PC-9 (cell line): ENCODE measurements around the gene TYSND1. TPM values are rescaled to one million over a fixed set of nuclear protein-coding genes. Genes with fewer than 3 reads are reported as not detected.

Experiments
- BruUV-seq: library from RNA; stranded (reverse); fragments of 400-500 nt; replicated peaks from 2 replicates; lab custom pipeline; 2021; lab: Mats Ljungman, UMichigan
- CTCF ChIA-PET: fragments of 300-600 bp; sonication (Branson Sonifier 250); formaldehyde crosslinking; loops from one replicate; lab custom pipeline; 2022; ENCODE audit warnings: antibody characterized with exemption; lab: Charles Lee
- POLR2A ChIA-PET: fragments of 300-600 bp; sonication (Branson Sonifier 250); formaldehyde crosslinking; loops from one replicate; lab custom pipeline; 2022; ENCODE audit warnings: antibody characterized with exemption; ENCODE audit not compliant: unreplicated experiment; lab: Charles Lee
- DNase-seq, 2 experiments: peaks; one replicate each; pipeline versions ENCODE4 v3.0.0 to v3.0.0-alpha.2; 2015 to 2022; ENCODE audit warnings: mixed read lengths in 1 of 2
- H2AFZ ChIP-seq: fragments of 200-600 bp; sonication (generic); 2 replicates; pipeline ENCODE4 v1.8.1; 2017; ENCODE audit warnings: antibody characterized with exemption
- H3F3A ChIP-seq: fragments of 200-600 bp; sonication (generic); 2 replicates; pipeline ENCODE4 v1.8.1; 2017; ENCODE audit warnings: antibody characterized with exemption, mild to moderate bottlenecking, low read depth; ENCODE audit not compliant: insufficient read depth
- H3K27ac ChIP-seq: fragments of 200-600 bp; sonication (generic); 2 replicates; pipeline ENCODE4 v1.6.1; 2016; ENCODE audit warnings: mixed run types
- H3K27me3 ChIP-seq: fragments of 200-600 bp; sonication (generic); 2 replicates; pipeline ENCODE4 v1.6.1; 2016; ENCODE audit warnings: low read depth, mixed run types; ENCODE audit not compliant: insufficient read depth
- H3K36me3 ChIP-seq: fragments of 200-600 bp; sonication (generic); 2 replicates; pipeline ENCODE4 v1.6.1; 2016; ENCODE audit warnings: low read depth, mixed run types
- H3K4me1 ChIP-seq: fragments of 200-600 bp; sonication (generic); replicated peaks from 2 replicates; pipeline ENCODE4 v1.6.1; 2016; ENCODE audit warnings: mixed run types; ENCODE audit not compliant: insufficient read depth
- H3K4me2 ChIP-seq: fragments of 200-600 bp; sonication (generic); 2 replicates; pipeline ENCODE4 v1.6.1; 2017; ENCODE audit warnings: mixed run types
- H3K4me3 ChIP-seq: fragments of 200-600 bp; sonication (generic); 2 replicates; pipeline ENCODE4 v1.6.1; 2016; ENCODE audit warnings: mixed run types
- H3K79me2 ChIP-seq: fragments of 200-600 bp; sonication (generic); 2 replicates; pipeline ENCODE4 v1.6.1; 2017; ENCODE audit warnings: low read depth, mixed run types
- H3K9me2 ChIP-seq: fragments of 200-600 bp; sonication (generic); 2 replicates; pipeline ENCODE4 v1.8.1; 2017; ENCODE audit warnings: mild to moderate bottlenecking; ENCODE audit not compliant: insufficient read depth
- H3K9me3 ChIP-seq: fragments of 200-600 bp; sonication (generic); 2 replicates; pipeline ENCODE4 v1.8.1; 2016; ENCODE audit warnings: low read depth; ENCODE audit not compliant: insufficient read depth
- H4K20me1 ChIP-seq: fragments of 200-600 bp; sonication (generic); 2 replicates; pipeline ENCODE4 v1.8.1; 2017; ENCODE audit not compliant: insufficient read depth
- CTCF ChIP-seq: fragments of 200-600 bp; sonication (generic); conservative IDR thresholded peaks from 2 replicates; pipeline ENCODE4 v1.6.1; 2017; ENCODE audit warnings: mixed run types, antibody characterized with exemption, mild to moderate bottlenecking, moderate library complexity
- EZH2 ChIP-seq: fragments of 200-600 bp; sonication (generic); IDR thresholded peaks from 2 replicates; pipeline ENCODE4 v1.8.0; 2017; ENCODE audit warnings: antibody characterized with exemption, low read depth
- intact Hi-C: fragments of 100-400 bp; cut with micrococcal nuclease; formaldehyde crosslinking; loops from one replicate; pipeline ENCODE4 v1.10.0; 2022; ENCODE audit not compliant: unreplicated experiment
- total RNA-seq: library from RNA; stranded (reverse); gene quantifications from 2 replicates; pipeline ENCODE4 v1.2.3, GENCODE V29; 2021

TYSND1 gene
- total RNA-seq, 1 experiment from 2014 or later: 28.0 TPM

- Histone ChIP-seq H3K27me3 (no peaks in the 10 kb centered on the region), H3K9me3 (no peaks in the 10 kb centered on the region), H3K4me3 (no peak overlapping the region), H3K79me2 (peaks cover 94% of the 10 kb centered on the region), H3K27ac (no peak overlapping the region), H3K36me3 (peaks cover 40% of the 10 kb centered on the region), H3K9me2 (no peaks in the 10 kb centered on the region), H2AFZ (no peak overlapping the region), H3K4me2 (no peak overlapping the region), H4K20me1 (peaks cover 78% of the 10 kb centered on the region), H3K4me1 (peaks cover 23% of the 10 kb centered on the region), H3F3A (peaks cover 3% of the 10 kb centered on the region; the same call in 1 of the 2 replicates)
- ChIA-PET POLR2A (no interaction called here), CTCF (interaction anchor here (0.6 kb wide), 1 partner anchor 57 kb away, joined by 4 read pairs; no protein-coding TSS in a partner anchor)
- intact Hi-C loops: loop anchor here (5.0 kb wide), 1 partner anchor 36 kb away; no protein-coding TSS in a partner anchor
- no peak for DNase-seq
- no TSS peak for BruUV-seq
- TF ChIP-seq CTCF: no peak
- no peak for TF ChIP-seq EZH2
Measured at GRCh38 chr10:70166394-70166793, 19.9 kb upstream of the TYSND1 start.

GRCh38 chr10:70164163-70164562, 17.7 kb upstream of the TYSND1 start:
- Histone ChIP-seq H3F3A (peaks cover 4% of the 10 kb centered on the region; the same call in 1 of the 2 replicates), H3K27ac (no peak overlapping the region), H3K36me3 (peaks cover 59% of the 10 kb centered on the region), H2AFZ (no peak overlapping the region), H3K4me2 (no peak overlapping the region), H3K79me2 (peaks cover 93% of the 10 kb centered on the region), H4K20me1 (peaks cover 78% of the 10 kb centered on the region), H3K9me3 (no peaks in the 10 kb centered on the region), H3K9me2 (no peaks in the 10 kb centered on the region), H3K27me3 (no peaks in the 10 kb centered on the region), H3K4me1 (peaks cover 15% of the 10 kb centered on the region), H3K4me3 (no peak overlapping the region)
- DNase-seq: no peak
- ChIA-PET POLR2A (no interaction called here), CTCF (no interaction called here)
- TF ChIP-seq EZH2: no peak
- TF ChIP-seq CTCF: no peak
- BruUV-seq: no TSS peak
- intact Hi-C loops: no loop called here

- BruUV-seq: no TSS peak
- no peak for TF ChIP-seq EZH2
- no peak for TF ChIP-seq CTCF
- H3K4me1 ChIP-seq: peaks cover 8% of the 10 kb centered on the region
- peaks cover 86% of the 10 kb centered on the region for H3K79me2 ChIP-seq
- peaks cover 5% of the 10 kb centered on the region; the same call in 1 of the 2 replicates for H3F3A ChIP-seq
- H3K4me3 ChIP-seq: no peak overlapping the region
- POLR2A ChIA-PET: no interaction called here
- intact Hi-C loops: no loop called here
- no peaks in the 10 kb centered on the region for H3K9me3 ChIP-seq
- no peaks in the 10 kb centered on the region for H3K27me3 ChIP-seq
- no peak overlapping the region for H2AFZ ChIP-seq
- DNase-seq: no peak
- H3K27ac ChIP-seq: no peak overlapping the region
- H4K20me1 ChIP-seq: peaks cover 71% of the 10 kb centered on the region
- H3K4me2 ChIP-seq: no peak overlapping the region
- H3K9me2 ChIP-seq: no peaks in the 10 kb centered on the region
- CTCF ChIA-PET: no interaction called here
- H3K36me3 ChIP-seq: peaks cover 60% of the 10 kb centered on the region
Measured at GRCh38 chr10:70163448-70163847, 16.9 kb upstream of the TYSND1 start.
